Smooth muscle cell (in vitro differentiated cells): ENCODE results near the gene IL23R. TPM values are rescaled to one million over a fixed set of nuclear protein-coding genes. Genes with fewer than 3 reads are reported as not detected.

Experiments
- DNase-seq: peaks from one replicate; lab custom pipeline; 2025; ENCODE audit not compliant: unreplicated experiment; lab: John Stamatoyannopoulos, UW
- H2AFZ ChIP-seq: fragments of 200-600 bp; sonication (generic); 2 replicates; pipeline ENCODE4 v1.6.0; 2016; ENCODE audit warnings: antibody characterized with exemption, low read depth, mild to moderate bottlenecking
- H3F3A ChIP-seq: fragments of 200-600 bp; sonication (generic); 2 replicates; pipeline ENCODE4 v1.6.0; 2017; ENCODE audit warnings: antibody characterized with exemption, low read depth
- H3K27ac ChIP-seq: fragments of 200-600 bp; sonication (generic); 2 replicates; pipeline ENCODE4 v1.5.1; 2016; ENCODE audit warnings: low read depth, mild to moderate bottlenecking
- H3K27me3 ChIP-seq: fragments of 200-600 bp; sonication (generic); 2 replicates; pipeline ENCODE4 v1.6.1; 2016; ENCODE audit warnings: low read depth, mild to moderate bottlenecking
- H3K36me3 ChIP-seq: fragments of 200-600 bp; sonication (generic); 2 replicates; pipeline ENCODE4 v1.5.1; 2016; ENCODE audit warnings: low read depth
- H3K4me1 ChIP-seq: fragments of 200-600 bp; sonication (generic); 2 replicates; pipeline ENCODE4 v1.5.1; 2016; ENCODE audit warnings: low read depth
- H3K4me2 ChIP-seq: fragments of 200-600 bp; sonication (generic); 2 replicates; pipeline ENCODE4 v1.6.0; 2016; ENCODE audit warnings: mild to moderate bottlenecking
- H3K4me3 ChIP-seq: fragments of 200-600 bp; sonication (generic); 2 replicates; pipeline ENCODE4 v1.5.1; 2016; ENCODE audit warnings: mild to moderate bottlenecking
- H3K79me2 ChIP-seq: fragments of 200-600 bp; sonication (generic); 2 replicates; pipeline ENCODE4 v1.6.0; 2016; ENCODE audit warnings: low read depth, mild to moderate bottlenecking
- H3K9ac ChIP-seq: fragments of 200-600 bp; sonication (generic); 2 replicates; pipeline ENCODE4 v1.6.0; 2016; ENCODE audit warnings: low read depth
- H3K9me3 ChIP-seq: fragments of 200-600 bp; sonication (generic); replicated peaks from 2 replicates; pipeline ENCODE4 v1.5.1; 2016; ENCODE audit warnings: low read depth
- H4K20me1 ChIP-seq: fragments of 200-600 bp; sonication (generic); 2 replicates; pipeline ENCODE4 v1.6.0; 2016; ENCODE audit warnings: low read depth
- WGBS: methylation state at CpG from one replicate; pipeline ENCODE4 v1.1.7; 2016; ENCODE audit warnings: low lambda C conversion rate; 5-methylcytosine and 5-hydroxymethylcytosine counted together
- polyA plus RNA-seq: library from polyadenylated mRNA; unstranded; fragments of >200 nt; fragmentation: Nextera tagmentation; extraction: Ambion mirVana; gene quantifications from 2 replicates; pipeline ENCODE4 v1.2.1, GENCODE V29; 2016
- total RNA-seq: library from RNA; depleted of rRNA; stranded (reverse); fragments of >200 nt; gene quantifications from 2 replicates; pipeline ENCODE4 v1.2.3, GENCODE V29; 2014
- TF ChIP-seq, protein P1 (sequence below): fragments of 200-600 bp; sonication (generic); IDR thresholded peaks from 2 replicates; pipeline ENCODE4 v1.5.1; 2017; ENCODE audit warnings: borderline replicate concordance, mild to moderate bottlenecking, antibody characterized with exemption; ENCODE audit not compliant: insufficient read depth, poor library complexity, severe bottlenecking

The IL23R gene
- total and polyA plus RNA-seq, 2 experiments from 2014 or later, result not detected

DNA sequence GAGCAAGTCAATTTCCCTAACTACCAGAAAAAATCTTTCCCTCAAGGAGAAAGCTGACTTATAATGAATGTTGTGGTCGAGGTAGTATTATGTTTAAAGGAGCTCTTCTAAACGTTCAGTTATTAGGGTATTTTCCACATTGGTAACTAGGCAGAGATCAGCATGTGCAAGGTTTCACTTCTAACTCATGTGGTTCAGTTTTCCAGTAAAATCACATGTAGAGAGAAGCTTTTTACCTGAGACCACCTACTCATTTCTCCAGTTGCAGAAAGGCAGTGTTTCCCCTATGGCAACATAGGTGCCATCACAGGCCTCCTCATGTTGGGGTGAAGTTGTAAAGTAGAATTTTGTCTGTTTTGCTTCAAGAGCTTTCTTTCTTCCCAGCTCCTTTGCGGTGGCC, 23.7 kb downstream of the IL23R start:
- H3K79me2 ChIP-seq, result no peaks in the 10 kb centered on the region
- WGBS, result 79% methylated on average over 3 of the region's 3 CpGs
- TF ChIP-seq, protein P1, sequence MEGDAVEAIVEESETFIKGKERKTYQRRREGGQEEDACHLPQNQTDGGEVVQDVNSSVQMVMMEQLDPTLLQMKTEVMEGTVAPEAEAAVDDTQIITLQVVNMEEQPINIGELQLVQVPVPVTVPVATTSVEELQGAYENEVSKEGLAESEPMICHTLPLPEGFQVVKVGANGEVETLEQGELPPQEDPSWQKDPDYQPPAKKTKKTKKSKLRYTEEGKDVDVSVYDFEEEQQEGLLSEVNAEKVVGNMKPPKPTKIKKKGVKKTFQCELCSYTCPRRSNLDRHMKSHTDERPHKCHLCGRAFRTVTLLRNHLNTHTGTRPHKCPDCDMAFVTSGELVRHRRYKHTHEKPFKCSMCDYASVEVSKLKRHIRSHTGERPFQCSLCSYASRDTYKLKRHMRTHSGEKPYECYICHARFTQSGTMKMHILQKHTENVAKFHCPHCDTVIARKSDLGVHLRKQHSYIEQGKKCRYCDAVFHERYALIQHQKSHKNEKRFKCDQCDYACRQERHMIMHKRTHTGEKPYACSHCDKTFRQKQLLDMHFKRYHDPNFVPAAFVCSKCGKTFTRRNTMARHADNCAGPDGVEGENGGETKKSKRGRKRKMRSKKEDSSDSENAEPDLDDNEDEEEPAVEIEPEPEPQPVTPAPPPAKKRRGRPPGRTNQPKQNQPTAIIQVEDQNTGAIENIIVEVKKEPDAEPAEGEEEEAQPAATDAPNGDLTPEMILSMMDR, result no peak
- no peak overlapping the region for H3K9ac ChIP-seq
- H3K4me1 ChIP-seq, result no peaks in the 10 kb centered on the region
- H2AFZ ChIP-seq, result no peak overlapping the region
- H3F3A ChIP-seq, result no peaks in the 10 kb centered on the region
- H3K9me3 ChIP-seq, result no peaks in the 10 kb centered on the region
- H3K36me3 ChIP-seq, result no peaks in the 10 kb centered on the region
- no peak for DNase-seq
- H4K20me1 ChIP-seq, result no peaks in the 10 kb centered on the region
- H3K4me2 ChIP-seq, result no peak overlapping the region
- no peaks in the 10 kb centered on the region for H3K27me3 ChIP-seq
- no peak overlapping the region for H3K4me3 ChIP-seq
- no peak overlapping the region for H3K27ac ChIP-seq

DNA sequence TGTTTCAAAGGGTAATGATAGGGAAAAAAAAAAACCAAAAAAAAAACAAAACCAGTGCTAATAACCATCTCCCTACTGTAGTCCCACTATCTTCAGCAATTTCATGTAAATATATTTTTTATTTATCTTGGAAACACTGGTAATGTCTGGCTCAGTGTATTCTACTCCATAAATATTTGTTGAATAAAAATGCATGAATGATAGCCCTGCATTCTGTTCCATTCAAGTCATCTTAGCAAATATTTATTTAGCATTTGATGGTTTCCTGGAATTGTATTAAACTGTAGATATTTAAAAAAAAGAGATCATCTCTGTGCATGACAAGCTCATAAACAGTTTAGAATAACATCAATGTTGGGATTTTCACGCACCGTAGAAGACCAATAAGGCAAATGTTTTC, 24.2 kb downstream of the IL23R start:
- DNase-seq, result no peak
- no peak overlapping the region for H3K27ac ChIP-seq
- no peaks in the 10 kb centered on the region for H3K4me1 ChIP-seq
- TF ChIP-seq, protein P1, result no peak
- H3K79me2 ChIP-seq, result no peaks in the 10 kb centered on the region
- H3K4me3 ChIP-seq, result no peak overlapping the region
- no peaks in the 10 kb centered on the region for H3F3A ChIP-seq
- no peaks in the 10 kb centered on the region for H3K9me3 ChIP-seq
- no peaks in the 10 kb centered on the region for H3K27me3 ChIP-seq
- H3K36me3 ChIP-seq, result no peaks in the 10 kb centered on the region
- H3K9ac ChIP-seq, result no peak overlapping the region
- H4K20me1 ChIP-seq, result no peaks in the 10 kb centered on the region
- 72% methylated on average over 2 of the region's 2 CpGs for WGBS
- no peak overlapping the region for H2AFZ ChIP-seq
- H3K4me2 ChIP-seq, result no peak overlapping the region

DNA sequence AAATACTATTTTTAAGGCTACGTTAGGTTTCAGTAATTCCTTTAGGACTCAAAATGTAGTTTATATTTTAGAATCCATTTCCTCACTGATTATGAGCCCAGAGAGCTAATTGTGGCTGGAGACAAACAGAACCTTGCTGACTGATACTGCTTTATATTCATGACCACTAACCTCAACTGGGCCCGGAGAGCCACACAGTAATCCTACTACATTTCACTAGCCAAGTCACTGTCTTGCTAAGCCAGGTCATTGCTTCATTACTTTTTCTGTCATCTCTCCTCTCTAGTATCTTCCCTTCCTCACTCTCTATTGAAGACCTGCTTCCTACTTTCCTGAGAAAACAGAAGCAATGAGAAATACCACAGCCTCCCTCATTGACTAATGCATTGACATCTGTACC, 24.7 kb downstream of the IL23R start:
- Histone ChIP-seq H3K4me3 (no peak overlapping the region), H3K9ac (no peak overlapping the region), H2AFZ (no peak overlapping the region), H4K20me1 (no peaks in the 10 kb centered on the region), H3K27me3 (no peaks in the 10 kb centered on the region), H3K27ac (no peak overlapping the region), H3K36me3 (no peaks in the 10 kb centered on the region), H3K4me2 (no peak overlapping the region), H3K4me1 (no peaks in the 10 kb centered on the region), H3K79me2 (no peaks in the 10 kb centered on the region), H3F3A (no peaks in the 10 kb centered on the region), H3K9me3 (no peaks in the 10 kb centered on the region)
- TF ChIP-seq, protein P1, result no peak
- no peak for DNase-seq
- WGBS, result 66% methylated on average over 2 of the region's 2 CpGs

DNA sequence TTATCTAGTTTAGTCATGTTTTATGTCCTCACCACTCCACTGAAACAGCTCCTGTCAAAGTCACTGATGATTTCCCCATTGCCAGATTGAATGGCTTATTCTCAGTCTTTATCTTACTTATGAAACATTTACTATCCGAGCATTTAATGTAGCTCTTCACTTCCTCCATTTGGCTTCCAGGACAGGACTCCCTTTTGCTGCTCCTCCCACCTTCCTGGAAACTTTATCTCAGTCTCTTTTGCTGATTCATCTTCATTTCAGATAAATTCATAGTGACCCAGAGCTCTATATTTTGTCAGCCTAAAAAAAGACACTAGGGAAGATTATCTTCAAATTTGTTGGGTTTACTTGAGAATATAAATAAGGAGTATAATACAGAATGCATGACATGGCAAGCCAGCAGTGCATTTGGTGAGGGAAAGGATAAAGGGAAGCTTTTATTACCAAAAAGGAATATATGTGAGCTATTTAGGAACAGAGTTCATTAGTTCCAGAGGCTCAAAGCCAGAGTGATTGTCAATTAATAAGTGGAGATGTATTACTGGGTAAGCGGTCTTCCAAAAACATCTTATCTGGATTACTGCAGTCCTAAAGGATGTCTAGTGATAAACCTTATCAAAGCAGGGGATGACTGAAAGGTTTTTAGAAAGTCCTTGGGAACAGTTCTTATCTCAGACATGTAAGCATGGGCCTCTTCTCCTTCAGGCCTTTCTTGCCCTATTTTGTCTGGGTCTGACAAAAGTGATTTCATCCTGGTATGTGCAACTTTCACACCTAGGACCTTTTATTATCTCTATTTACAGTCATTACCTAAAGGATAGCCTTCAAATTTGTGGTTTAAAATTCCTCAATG, 25.6 kb downstream of the IL23R start:
- 20% methylated on average over 2 of the region's 2 CpGs for WGBS
- peak overlapping the region; percentile 18 for H2AFZ ChIP-seq

More for the DNA sequence above, 25.6 kb downstream of the IL23R start:
- Histone ChIP-seq H3K9me3 (no peaks in the 10 kb centered on the region), H3K9ac (no peak overlapping the region), H3K27ac (peak overlapping the region; percentile 3), H3K4me3 (no peak overlapping the region), H3K27me3 (no peaks in the 10 kb centered on the region), H3K4me1 (no peaks in the 10 kb centered on the region), H4K20me1 (no peaks in the 10 kb centered on the region), H3F3A (no peaks in the 10 kb centered on the region), H3K36me3 (no peaks in the 10 kb centered on the region), H3K4me2 (peak overlapping the region; percentile 22), H3K79me2 (no peaks in the 10 kb centered on the region)
- no peak for DNase-seq
- TF ChIP-seq, protein P1, result no peak
